HuH-7.5 (cell line): ENCODE data around the gene NT5C1A.

Experiments
- DNase-seq: peaks from one replicate; pipeline ENCODE4 v3.0.0; 2011; ENCODE audit warnings: low spot score

NT5C1A gene

DNA sequence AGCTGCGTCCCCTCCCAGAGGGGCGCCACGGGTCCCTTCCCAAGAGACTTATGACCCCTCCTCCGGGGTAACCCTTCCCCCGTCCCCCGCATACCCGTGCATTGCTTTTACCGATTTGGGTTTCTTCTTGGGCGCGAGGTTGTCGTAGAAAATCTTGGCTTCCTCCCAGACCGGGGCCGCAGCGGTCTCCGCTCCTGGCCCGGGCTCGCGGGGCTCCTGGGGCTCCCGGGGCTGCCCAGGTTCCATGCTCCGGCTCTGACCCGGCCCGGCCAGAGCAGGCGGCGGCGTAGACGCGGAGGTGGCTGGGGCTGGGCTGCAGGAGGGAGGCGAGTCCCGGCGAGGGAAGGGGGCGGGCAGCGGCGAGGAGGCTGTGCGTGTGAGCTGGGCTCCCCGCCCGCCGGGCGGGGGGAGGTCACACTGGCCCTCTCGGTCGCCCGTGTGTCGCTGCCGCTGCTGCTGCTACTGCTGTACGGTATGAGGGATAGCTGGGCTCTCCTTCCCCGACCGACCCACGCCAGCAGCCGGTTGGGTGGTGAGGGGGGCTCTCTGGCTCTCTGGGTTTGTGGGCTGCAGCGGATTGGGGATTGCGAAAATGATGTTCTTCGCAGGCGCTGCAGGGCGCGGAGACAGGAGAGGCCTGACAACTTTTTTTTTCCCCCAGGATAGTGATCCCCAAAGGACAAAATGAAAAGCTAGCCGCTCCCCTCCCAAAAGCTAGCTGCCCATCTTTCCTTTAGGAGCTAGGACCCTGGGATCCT is at the start of gene NT5C1A:
NT5C1A (minus strand) TSS at position 315 of the 758 bp plus-strand sequence; CDS start at position 246, 69 bp downstream.
- DNase-seq: peak; percentile 64

GRCh38 chr1:39721664-39722063 is 49.8 kb upstream of the NT5C1A start:
- no peak for DNase-seq

DNA sequence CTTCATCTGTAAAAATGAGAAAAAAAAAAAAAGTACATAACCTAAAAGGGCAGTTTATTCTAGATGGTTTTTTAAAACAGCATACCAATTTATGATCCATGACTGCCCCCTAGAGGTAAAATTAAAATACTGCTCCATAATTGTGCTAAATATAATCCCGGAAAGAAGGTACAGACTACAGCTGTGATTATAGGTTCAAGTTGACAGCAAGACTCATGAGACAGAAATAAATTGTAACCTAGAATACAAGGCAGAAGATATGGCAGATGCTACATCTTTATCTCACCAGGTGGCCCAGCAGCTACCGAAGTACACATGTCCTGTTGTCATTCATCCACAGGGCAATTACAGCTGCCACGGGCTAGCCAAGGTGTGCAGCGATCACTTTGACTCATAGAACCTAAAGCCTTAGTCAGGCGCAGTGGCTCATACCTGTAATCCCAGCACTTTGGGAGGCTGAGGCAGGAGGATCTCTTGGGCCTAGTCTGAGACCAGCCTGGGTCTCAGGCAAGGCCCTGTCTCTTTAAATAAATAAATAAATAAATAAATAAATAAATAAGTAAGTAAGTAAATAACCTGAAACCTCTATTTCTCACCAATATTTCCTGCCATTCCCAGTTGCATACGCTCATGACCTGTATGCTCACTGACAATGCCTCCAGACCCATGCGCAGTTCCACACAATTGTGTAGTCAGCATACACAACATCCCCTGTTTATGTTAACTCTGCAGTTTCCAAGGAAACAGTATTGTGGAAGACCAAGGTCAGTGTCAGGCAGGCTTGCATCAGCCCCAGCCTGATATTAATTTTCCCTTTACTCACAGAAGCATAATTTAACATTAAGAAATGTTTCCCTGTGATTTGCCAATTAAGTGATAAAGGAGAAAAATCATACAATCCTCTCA is 48.4 kb upstream of the NT5C1A start:
- DNase-seq: no peak

DNA sequence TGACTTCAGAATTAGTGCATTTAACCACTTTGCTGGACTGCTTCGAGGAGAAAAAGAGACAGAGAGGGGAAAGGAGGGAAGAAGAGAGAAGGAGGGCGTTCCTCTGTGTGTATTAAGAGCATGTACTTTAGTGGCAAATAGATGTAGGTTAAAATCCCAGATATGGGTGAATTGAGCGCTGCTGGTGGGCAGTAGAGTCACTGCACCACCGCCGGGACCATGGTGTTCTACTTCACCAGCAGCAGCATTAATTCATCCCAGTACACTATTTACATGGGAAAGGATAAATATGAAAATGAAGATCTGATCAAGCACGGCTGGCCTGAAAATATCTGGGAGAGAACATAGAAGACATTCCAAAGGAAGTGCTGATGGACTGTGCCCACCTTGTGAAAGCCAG is 45.9 kb upstream of the NT5C1A start:
- DNase-seq: no peak

GRCh38 chr1:39713557-39713956 is 41.6 kb upstream of the NT5C1A start:
- no peak for DNase-seq

DNA sequence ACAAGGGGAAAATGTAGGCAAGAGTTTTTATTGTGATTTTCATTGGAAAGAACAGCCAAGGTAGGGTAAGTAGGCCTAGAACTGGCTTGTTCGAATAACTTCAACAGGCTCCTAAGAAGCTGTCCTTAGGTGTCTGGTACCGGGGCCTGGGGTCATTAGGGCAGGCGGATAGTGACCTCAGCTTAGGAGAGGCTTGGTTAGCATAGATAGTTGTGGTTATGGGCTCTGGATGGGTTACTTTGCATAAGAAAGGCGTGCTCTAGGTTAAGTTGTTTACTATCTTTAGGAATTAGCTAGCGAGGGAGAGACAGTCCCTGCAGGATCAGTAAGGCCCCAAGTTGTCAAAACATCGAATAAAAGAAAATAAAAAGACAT is 40.0 kb upstream of the NT5C1A start:
- no peak for DNase-seq

DNA sequence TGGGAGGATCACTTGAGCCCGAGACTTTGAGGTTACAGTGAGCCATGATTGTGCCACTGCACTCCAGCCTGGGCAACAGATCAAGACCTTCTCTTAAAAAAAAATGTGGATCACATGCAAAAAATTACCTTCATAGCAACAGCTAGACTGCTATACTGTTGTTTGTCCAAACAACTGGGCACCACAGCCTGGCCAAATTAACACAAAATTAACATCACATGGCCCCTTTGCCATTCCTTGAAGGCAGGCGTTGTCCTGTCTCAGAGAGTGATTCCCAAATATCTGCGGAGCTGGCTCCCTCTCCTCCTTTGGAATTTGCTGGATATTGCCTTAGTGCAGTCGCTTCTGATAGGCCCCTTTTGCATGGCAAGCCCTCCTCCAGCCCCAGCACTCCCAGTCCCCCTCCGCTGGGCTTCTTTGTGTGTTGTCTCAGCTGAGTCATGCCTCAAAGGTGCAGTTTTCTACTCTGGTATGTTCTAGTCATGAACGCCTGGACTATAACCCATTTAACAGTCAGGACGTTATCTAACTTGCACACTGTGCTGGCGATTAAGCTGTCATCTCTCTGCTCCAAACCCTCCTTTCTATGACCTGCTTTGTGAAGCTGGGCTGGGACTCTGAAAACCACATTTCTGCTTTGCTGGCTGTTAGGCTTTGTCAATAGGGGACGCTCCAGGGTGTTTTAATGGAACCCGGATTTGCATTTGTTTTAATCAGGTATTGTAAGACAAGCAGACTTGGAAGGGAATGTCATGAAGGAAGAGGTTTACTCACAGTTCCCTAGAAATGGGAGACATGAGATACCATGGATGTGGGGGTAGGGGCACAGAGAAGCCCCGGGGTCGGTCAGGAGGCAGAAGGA is 39.4 kb upstream of the NT5C1A start:
- DNase-seq: no peak

DNA sequence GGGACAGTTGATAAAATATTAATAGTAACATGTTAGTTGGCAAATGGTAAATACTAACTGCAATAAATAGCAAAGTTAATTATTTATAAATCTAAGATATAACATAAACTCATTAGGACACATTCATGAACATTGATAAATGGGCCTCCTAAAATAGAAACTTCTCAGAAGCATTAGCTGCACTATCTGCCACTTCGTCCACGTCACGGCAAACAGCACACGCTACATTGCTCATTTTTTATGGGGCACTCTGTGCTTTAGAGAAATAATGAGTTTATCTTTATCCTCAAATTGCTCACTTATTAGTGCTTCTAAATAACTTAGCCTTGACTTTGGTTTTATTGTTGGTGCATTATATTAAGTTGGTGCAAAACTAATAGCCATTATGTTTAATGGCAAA is 35.6 kb upstream of the NT5C1A start:
- DNase-seq: no peak

GRCh38 chr1:39704757-39705156 is 32.9 kb upstream of the NT5C1A start:
- DNase-seq: no peak

GRCh38 chr1:39701049-39701439 is 29.1 kb upstream of the NT5C1A start:
- no peak for DNase-seq

DNA sequence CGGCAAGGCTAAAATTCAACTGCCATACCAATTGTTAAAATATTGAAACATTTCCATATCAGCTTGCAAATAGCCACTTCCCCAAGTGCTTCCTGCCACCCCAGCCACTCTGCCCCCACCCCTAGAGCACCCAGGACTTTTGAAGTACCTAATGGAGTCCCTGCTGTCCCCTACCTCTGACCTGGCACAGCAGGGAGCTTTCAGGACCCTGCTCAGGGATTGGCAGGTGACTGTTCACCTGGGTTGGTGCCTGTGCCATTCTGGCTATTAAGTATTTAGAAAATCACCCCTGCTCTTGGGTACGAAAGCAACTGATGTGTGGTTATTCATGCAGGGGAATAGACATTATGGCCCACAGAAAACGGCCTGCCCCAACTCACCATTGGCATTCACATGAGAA is 28.4 kb upstream of the NT5C1A start:
- DNase-seq: no peak

- DNase-seq: no peak
Observed at GRCh38 chr1:39699419-39699818, 27.5 kb upstream of the NT5C1A start.

- no peak for DNase-seq
Observed at GRCh38 chr1:39698568-39698967, 26.7 kb upstream of the NT5C1A start.

- DNase-seq: no peak
Observed at GRCh38 chr1:39696448-39696847, 24.5 kb upstream of the NT5C1A start.

DNA sequence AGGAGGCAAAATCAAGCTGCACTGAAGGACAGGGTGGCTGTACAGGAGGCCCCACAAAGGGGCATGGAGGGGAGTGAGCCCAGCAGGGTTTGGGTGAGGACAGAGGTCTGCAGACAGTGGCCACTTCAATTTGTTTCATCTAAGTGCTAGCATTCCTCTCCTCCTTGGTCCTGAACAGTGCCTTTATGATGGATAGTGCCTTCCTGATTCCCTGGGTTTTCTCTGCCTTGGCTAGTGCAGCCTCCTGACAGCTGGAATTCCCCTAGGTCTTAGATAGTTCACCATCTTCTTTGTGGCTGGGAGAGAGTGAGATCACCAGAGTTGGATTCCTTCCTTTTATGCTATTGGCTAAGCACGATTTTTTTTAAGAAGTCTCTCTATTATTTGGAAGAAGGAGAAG is 23.1 kb upstream of the NT5C1A start:
- DNase-seq: no peak

DNA sequence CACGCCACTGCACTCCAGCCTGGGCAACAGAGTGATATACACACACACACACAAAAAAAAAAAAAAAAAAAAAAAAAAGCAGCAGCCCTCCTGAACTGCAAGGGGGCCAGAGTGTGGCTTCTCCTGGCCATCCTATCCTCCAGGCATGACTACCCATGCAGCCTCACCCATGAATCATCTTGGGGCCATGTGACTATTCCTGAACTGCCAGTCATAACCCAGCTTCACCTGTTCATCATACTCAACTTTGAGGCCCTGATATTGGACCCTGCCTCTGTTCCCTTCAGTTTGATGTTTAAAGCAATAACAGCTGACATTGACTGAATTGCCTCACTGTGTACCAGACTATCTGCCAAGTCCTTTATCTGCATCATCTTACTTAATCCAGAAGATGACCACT is 22.1 kb upstream of the NT5C1A start:
- DNase-seq: no peak

- no peak for DNase-seq
Observed at GRCh38 chr1:39692152-39693074, 20.5 kb upstream of the NT5C1A start.

DNA sequence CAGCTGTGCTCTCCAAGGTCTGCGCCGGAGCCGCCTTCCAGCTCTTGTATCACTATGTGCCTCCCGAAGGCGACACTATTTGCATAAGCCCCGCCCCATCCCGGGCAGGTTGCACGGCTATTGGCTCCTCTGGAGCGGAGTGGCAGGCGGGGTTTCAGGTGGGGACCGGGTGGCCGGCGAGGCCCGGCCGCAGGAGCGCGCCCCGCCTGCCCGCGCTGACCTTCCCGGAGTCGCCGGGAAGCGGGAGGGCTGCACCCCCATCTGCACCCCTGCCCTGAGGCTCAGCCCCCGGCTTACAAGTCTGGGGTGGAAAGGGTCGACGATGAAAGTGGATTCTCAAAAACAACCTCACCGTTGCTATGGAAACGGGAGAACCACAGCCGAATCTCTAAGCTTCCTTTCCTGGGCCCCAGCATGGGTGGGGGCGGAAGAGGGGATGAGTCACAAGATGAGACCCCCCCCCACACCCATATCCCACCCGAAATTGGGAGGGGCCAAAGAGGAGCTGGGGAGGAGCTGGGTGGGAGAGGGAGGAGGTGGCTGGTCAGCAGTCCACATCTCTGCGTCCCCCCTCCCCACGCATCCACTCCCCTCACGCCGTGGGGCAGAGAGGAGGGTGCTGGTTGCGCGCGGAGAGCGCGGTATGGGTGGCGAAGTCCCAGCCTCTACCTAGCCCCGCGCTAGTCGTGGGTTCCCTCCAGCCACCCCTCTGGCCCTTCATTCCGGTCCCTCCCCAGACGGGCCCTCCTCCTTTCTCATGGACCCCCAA is 19.7 kb upstream of the NT5C1A start, which contains the start of gene HPCAL4:
HPCAL4 (minus strand) TSS at position 51 of the 769 bp plus-strand sequence. CDS start 6,830 bp downstream, outside the sequence.
- DNase-seq: peak; percentile 65

DNA sequence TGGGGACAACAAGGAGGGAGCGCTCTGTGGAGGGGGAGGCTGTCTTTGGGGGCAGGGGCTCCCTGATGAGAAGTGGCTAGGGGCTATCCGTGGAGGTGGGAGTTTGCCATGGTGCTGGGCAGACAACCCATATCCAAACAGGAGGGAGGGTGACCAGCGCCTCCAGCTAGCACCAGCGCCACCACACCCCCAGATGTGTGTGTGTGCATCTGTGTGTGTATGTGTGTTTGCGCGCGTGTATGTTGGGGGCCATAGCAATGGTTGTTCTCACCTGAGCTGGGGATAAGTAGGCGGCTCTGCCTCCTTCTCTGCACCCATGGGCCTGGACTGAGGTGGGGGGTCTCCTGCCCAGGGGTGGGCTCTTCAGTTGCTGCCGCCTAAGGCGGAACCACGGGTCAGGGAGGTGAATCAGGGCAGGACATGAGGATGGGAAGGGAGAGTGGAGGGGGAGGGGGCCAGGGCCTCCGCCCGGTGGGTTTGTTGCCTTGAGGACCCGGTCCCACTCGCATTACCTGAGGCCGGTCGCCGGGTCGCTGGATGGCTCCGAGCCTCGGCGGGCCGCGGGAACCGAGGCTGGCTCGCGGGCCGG is 19.0 kb upstream of the NT5C1A start:
- DNase-seq: no peak

DNA sequence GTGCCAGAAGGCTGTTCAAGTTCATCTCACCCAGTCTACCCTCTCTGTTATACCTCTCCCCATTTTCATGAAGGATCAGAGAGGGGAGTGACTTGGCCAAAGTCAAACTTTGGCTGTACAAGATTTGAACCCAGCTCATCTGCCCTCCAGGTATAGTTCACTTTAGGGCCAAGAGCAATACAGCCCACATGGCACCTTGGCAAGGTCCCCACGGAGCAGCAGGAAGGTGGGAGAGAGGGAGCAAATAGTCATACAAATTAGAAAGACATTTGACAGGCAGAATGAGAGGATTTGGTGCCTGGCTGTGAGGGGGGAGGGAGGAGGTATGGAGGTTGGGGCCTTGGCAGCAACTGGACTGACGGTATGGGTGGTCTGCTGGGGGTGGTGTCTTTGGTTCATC is 18.3 kb upstream of the NT5C1A start:
- no peak for DNase-seq
